ENCODE data around the gene PDE3A. TPM values are rescaled to one million over a fixed set of nuclear protein-coding genes. Genes with fewer than 3 reads are reported as not detected.

Gene PDE3A
- polyA plus RNA-seq, 1 of the 3 experiments (the other 2 are of a cell fraction) = 0.67 TPM

DNA sequence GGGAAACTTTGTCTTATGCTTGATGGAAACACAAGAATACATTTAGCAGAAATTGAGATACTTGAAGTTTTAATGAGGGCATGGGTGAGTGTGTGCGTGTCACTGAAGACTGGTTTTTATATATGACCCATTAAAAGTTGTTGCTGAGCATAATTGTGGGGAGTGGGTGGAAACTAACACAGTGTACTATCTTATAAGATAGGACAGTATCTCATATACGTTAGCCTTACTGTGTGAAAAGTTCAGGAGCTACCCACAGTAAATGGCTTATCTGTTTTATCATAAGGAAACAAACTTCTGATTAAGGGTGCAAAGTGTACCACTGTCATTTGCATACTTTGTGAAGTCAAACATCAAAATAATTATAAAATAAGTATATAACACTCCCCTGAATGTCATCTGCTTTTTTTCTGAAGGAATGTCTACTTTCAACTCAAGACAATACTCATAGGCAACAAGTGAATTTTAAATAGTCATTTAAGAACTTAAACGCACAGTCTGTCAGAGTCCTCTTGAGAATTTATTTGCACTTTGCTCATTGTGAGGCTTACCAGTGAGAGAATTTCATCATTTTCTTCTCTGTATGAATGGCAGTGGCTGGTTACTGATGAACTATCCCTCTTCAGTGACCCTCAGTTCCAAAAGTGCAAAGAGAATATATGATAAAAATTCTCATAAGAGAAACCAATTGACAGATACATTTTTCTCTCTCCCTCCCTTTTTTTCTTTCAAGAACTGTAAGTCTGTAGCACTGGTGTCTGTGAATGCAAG, 4.2 kb downstream of the PDE3A start:
- Histone ChIP-seq H3K9me3 (no peaks in the 10 kb centered on the region), H2AFZ (ENCODE audit: low read depth) (no peak overlapping the region), H3K27ac (ENCODE audit: low read depth in 2 of 2, low read length in 1 of 2) (peak overlapping the region in 1 of 2 experiments; percentile 18; a peak in 2 of 4 replicates), H3K9ac (peak overlapping the region; percentile 90; the same call in 1 of the 2 replicates), H3K4me1 (ENCODE audit: control insufficient read depth in 1 of 2, insufficient read depth in 2 of 2, low read depth in 1 of 2, low read length in 1 of 2) (peaks cover 0 to 7% of the 10 kb centered on the region in 2 experiments; a peak in 3 of 4 replicates), H3F3A (replicated peaks; ENCODE audit: insufficient read depth) (peaks cover 12% of the 10 kb centered on the region), H4K20me1 (ENCODE audit: insufficient read depth) (no peaks in the 10 kb centered on the region; the same call in 1 of the 2 replicates), H3K36me3 (replicated peaks in 1 of 2; ENCODE audit: control insufficient read depth in 1 of 2, insufficient read depth in 2 of 2, low read length in 1 of 2) (no peaks in the 10 kb centered on the region), H3K79me2 (ENCODE audit: insufficient read depth) (peaks cover 79% of the 10 kb centered on the region), H3K9me2 (no peaks in the 10 kb centered on the region), H3K4me3 (ENCODE audit: low read depth in 2 of 2, low read length in 1 of 2) (peak overlapping the region; percentile 19 to 31; a peak in 2 of 4 replicates), H3K4me2 (peak overlapping the region; percentile 93; the same call in 1 of the 2 replicates), H3K27me3 (ENCODE audit: insufficient read depth) (no peaks in the 10 kb centered on the region)
- 76% methylated on average over 3 of the region's 3 CpGs for WGBS (ENCODE audit: low lambda C conversion rate)
- TF ChIP-seq RCOR1 (IDR thresholded peaks at IDR 0.05; ENCODE audit: low read length) = no peak
- TF ChIP-seq EP300 (IDR thresholded peaks at IDR 0.05; ENCODE audit: borderline replicate concordance in 1 of 2, low read depth in 1 of 2, low read length in 1 of 2) = no peak
- TF ChIP-seq, protein P1, sequence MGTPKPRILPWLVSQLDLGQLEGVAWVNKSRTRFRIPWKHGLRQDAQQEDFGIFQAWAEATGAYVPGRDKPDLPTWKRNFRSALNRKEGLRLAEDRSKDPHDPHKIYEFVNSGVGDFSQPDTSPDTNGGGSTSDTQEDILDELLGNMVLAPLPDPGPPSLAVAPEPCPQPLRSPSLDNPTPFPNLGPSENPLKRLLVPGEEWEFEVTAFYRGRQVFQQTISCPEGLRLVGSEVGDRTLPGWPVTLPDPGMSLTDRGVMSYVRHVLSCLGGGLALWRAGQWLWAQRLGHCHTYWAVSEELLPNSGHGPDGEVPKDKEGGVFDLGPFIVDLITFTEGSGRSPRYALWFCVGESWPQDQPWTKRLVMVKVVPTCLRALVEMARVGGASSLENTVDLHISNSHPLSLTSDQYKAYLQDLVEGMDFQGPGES (IDR thresholded peaks at IDR 0.05; ENCODE audit: low read depth, low read length) = no peak
- no peak for TF ChIP-seq POLR2AphosphoS5 (IDR thresholded peaks at IDR 0.05; ENCODE audit: low read depth, low read length)
- no peak for TF ChIP-seq NRF1 (IDR thresholded peaks at IDR 0.05; ENCODE audit: low read depth, low read length)
- TF ChIP-seq, protein P2, sequence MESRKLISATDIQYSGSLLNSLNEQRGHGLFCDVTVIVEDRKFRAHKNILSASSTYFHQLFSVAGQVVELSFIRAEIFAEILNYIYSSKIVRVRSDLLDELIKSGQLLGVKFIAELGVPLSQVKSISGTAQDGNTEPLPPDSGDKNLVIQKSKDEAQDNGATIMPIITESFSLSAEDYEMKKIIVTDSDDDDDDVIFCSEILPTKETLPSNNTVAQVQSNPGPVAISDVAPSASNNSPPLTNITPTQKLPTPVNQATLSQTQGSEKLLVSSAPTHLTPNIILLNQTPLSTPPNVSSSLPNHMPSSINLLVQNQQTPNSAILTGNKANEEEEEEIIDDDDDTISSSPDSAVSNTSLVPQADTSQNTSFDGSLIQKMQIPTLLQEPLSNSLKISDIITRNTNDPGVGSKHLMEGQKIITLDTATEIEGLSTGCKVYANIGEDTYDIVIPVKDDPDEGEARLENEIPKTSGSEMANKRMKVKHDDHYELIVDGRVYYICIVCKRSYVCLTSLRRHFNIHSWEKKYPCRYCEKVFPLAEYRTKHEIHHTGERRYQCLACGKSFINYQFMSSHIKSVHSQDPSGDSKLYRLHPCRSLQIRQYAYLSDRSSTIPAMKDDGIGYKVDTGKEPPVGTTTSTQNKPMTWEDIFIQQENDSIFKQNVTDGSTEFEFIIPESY (IDR thresholded peaks at IDR 0.05; ENCODE audit: borderline replicate concordance, low read depth) = no peak
- no peak for TF ChIP-seq FOSL2 (IDR thresholded peaks at IDR 0.05; ENCODE audit: borderline replicate concordance, low read depth)
- TF ChIP-seq, protein P3, sequence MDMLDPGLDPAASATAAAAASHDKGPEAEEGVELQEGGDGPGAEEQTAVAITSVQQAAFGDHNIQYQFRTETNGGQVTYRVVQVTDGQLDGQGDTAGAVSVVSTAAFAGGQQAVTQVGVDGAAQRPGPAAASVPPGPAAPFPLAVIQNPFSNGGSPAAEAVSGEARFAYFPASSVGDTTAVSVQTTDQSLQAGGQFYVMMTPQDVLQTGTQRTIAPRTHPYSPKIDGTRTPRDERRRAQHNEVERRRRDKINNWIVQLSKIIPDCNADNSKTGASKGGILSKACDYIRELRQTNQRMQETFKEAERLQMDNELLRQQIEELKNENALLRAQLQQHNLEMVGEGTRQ (IDR thresholded peaks at IDR 0.05; ENCODE audit: borderline replicate concordance, low read depth, low read length) = no peak
- TF ChIP-seq FOXM1 (IDR thresholded peaks at IDR 0.05; ENCODE audit: low read depth) = no peak
- TF ChIP-seq, protein P4, sequence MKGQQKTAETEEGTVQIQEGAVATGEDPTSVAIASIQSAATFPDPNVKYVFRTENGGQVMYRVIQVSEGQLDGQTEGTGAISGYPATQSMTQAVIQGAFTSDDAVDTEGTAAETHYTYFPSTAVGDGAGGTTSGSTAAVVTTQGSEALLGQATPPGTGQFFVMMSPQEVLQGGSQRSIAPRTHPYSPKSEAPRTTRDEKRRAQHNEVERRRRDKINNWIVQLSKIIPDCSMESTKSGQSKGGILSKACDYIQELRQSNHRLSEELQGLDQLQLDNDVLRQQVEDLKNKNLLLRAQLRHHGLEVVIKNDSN (IDR thresholded peaks at IDR 0.05; ENCODE audit: borderline replicate concordance, low read depth) = no peak
- TF ChIP-seq, protein P5, sequence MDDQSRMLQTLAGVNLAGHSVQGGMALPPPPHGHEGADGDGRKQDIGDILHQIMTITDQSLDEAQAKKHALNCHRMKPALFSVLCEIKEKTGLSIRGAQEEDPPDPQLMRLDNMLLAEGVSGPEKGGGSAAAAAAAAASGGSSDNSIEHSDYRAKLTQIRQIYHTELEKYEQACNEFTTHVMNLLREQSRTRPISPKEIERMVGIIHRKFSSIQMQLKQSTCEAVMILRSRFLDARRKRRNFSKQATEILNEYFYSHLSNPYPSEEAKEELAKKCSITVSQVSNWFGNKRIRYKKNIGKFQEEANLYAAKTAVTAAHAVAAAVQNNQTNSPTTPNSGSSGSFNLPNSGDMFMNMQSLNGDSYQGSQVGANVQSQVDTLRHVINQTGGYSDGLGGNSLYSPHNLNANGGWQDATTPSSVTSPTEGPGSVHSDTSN (IDR thresholded peaks at IDR 0.05) = no peak
- no peak for TF ChIP-seq EZH2phosphoT487 (IDR thresholded peaks at IDR 0.05; ENCODE audit: borderline replicate concordance, low read depth)
- no peak for TF ChIP-seq GATA2 (CRISPR knock-in tag; IDR thresholded peaks at IDR 0.05)
- no peak for TF ChIP-seq RXRA (IDR thresholded peaks at IDR 0.05; ENCODE audit: borderline replicate concordance, low read depth)
- TF ChIP-seq YY1 (IDR thresholded peaks at IDR 0.05; ENCODE audit: low read depth) = no peak
- no peak for TF ChIP-seq MXI1 (IDR thresholded peaks at IDR 0.05; ENCODE audit: low read depth, low read length)
- no peak for TF ChIP-seq CHD2 (IDR thresholded peaks at IDR 0.05; ENCODE audit: low read length, partially characterized antibody)
- ChIA-PET CTCF (interaction anchor here (0.6 kb wide), 1 partner anchor 177 kb away, joined by 3 read pairs; no protein-coding TSS in a partner anchor), POLR2A (no interaction called here)
- DNase-seq = no peak

Data from SK-N-SH (cell line).